HG02840 (cell line): ENCODE measurements around the gene NWD2.

ENCODE experiments used
- ATAC-seq: cut with Tn5 transposase; IDR thresholded peaks from one replicate; pipeline ENCODE4 v1.9.1; 2021; ENCODE audit warnings: mild to moderate bottlenecking, moderate library complexity, moderate number of reproducible peaks; ENCODE audit not compliant: unreplicated experiment, low FRiP score

Gene NWD2

DNA sequence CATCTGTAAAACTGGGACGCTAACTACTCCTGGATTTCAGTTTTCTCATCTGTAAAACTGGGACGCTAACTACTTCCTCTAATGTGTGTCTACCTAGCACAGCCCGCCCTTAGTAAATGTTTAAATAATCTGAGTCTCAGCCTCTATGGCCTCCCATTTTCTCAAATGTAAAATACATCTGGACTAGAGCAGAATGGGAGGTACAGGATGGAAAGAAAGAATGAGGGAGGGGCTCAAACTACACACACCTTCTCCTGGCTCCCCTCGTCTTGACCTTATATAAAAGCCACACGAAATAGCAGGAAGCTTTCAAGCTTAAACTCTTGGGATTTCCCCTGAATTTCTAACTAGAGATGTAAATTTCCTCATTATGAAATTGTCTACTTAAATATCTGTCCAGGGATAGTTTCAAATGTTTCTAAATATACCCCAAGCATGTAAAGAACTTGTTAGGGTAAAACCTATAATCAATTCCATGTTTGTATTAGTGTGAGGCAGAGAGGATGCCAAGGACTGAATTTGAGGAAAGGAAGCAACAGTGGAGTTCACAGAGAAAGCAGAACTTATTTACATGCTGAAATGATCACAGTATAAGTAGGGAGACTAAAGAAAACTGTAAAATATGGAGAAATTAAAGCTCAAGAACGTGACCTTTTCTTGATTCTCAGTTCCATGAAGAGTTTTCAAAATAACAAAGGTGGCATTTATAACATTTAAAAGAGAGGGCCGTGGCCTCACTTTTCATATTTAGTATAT is 220.0 kb downstream of the NWD2 start:
- ATAC-seq = no peak

DNA sequence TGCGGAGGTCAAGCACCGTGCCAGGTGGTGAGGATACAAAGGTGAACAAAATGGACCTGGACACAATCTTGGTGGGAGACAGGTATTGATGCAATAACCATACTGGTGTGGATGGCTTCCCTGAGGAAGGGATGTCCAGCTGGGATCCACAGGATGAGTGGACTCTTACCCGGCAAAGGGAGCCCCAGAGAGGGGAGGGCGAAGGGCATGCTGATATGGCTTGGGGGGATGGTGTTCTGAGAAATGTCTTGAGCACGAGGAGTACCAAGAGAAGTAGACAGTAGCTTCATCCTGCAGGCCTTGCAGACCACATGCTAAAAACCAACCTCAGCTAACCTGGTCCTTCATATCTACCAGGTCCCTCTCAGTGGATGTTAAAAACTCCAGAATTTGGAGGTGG is 220.8 kb downstream of the NWD2 start:
- no peak for ATAC-seq

DNA sequence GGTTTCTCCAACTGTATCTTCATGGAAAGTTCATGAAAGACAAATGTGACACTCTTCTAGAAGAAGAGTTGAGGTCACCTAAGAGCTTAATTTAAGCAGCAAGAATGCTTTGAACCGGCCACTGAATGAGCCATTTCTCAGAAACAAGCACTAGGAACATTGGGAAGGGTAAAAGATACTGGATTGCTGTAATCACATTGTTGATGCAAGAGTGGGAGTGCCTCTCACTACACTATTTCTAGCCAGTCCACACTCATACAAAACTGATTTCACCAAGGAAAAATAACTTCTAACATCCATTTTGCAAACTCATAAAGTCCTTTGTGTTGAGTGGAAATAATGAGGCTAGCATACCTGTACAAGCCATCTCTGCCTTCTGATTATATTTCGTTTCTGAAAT is 221.3 kb downstream of the NWD2 start:
- no peak for ATAC-seq

DNA sequence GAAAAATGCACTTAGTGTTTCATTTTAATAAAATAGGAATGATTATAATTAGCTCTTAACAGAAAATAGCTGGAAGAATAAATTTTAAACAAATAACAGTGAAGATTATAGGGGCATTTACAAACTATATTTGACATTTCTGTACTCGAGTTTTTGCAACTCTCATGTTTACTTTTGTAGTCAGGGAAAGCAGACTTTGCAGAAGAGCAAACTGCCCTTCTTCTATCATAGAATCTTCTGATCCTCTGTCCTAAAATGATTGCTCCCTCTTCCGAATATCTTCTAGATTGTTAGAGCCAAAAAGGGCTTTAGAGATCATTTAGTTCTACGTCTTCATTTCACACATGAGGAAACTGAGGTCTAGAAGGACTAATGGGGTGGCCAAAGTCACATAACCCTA is 222.7 kb downstream of the NWD2 start:
- ATAC-seq = no peak

DNA sequence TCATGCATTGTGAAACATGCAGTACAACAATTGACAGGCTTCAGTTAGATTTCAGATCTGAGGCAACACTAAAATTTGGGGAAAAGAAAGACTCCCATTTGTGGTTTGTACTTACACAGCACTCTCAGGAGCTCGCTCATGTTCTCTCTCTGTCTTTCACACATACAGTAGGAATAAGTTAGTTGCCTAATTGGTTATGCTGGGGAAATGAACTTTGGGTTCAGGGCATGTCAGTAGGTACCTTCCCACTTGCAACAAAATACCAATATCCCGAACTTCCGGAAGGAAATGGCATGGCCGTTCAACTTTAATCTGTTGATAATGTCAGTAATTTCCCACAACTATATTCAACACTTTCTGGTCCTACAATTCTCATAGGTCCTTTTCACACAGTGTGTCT is 223.3 kb downstream of the NWD2 start:
- no peak for ATAC-seq

GRCh38 chr4:37469286-37469685 is 224.7 kb downstream of the NWD2 start:
- ATAC-seq = no peak

DNA sequence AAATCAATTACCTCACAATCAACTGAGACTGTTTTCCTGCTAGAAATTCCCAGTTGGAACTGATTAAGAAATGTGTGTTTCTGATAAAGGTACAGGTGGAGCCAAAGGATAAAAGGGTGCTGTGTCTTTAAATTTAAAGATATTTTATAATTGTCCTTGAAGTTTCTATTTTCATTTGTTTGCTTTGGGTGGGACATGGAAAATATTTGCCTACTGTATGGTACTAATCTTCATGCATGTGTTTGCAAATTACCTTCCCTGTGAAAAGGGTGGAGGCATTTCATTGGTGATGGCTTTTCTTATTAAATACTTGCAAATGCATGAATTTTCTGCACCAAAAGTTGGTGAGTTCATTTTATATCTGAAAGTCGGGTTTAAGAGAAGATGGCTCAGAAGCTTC is 225.7 kb downstream of the NWD2 start:
- ATAC-seq = no peak

DNA sequence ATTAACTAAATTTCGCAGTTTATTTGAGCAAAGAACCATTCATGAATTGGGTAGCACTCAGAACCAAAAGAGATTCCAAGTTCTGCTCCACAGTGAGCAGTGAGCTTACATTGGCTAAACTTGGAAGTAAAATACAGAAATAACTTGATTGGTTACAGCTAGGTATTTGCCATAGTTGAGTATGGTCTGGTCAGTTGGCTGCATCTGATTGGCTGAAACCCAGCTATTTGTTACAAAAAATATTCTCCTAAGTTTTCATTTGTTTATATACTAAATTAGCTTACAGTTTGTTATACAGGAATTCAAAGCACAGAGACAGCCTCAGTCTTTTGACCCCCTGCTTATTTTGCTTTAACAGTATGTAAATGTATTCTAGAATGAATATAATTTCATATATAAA is 226.6 kb downstream of the NWD2 start:
- no peak for ATAC-seq

DNA sequence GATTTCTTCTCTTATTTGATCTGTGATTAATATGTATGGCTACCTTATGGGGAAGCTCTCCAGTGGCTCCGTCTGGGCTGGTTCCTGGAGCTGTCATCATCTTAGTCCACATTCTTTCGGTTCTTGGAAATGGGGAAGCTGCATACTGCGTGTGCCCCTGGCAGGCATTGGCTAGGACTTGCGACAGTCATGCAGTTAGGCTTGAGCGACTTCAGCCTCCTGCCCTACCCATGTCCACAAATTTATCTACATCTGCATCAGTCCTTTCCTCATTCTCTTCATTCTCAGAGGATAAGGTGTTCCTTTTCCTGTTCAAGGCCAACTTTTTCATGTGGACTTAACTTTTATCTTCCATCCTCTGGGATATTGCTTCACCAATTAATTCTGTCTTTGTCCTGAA is 227.4 kb downstream of the NWD2 start:
- ATAC-seq = no peak

DNA sequence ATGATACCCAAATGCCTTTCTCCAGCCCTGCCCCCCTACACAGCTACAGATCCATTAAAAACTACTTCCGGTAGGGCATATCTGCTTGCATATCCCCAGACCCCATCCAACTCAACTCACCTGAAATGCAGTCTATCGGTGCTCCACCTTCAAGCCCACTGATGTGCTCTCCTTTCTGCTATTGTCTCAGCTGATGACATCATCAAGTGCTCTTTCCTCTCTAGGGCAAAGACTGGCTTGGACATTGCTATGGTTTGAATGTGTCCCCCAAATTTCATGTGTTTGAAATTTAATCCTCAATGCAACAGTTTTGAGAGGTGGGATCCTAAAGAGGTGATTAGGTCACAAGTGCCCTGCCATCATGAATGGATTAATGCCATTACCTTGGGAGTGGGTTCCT is 229.3 kb downstream of the NWD2 start:
- no peak for ATAC-seq

GRCh38 chr4:37475087-37475486 is 230.5 kb downstream of the NWD2 start:
- no peak for ATAC-seq

DNA sequence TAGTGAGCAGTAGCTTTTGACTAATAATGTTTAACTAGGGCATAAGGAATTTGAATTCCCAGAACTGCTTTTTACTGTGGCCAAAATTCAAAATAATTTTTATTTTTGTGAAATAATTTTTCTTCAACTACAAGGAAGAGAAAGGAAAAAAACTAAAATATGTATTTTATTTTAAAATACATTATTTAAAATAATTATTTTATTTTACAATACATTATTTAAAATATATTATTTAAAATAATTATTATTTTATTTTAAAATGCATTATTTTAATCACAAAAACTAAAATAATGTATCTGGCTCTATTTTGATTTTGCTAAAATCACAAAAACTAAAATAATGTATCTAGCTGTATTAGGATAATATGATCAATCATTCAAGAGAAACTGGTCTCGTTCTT is 231.2 kb downstream of the NWD2 start:
- ATAC-seq = no peak

- ATAC-seq = no peak
Observed at GRCh38 chr4:37476256-37476655, 231.7 kb downstream of the NWD2 start.

GRCh38 chr4:37476691-37477090 is 232.1 kb downstream of the NWD2 start:
- no peak for ATAC-seq

DNA sequence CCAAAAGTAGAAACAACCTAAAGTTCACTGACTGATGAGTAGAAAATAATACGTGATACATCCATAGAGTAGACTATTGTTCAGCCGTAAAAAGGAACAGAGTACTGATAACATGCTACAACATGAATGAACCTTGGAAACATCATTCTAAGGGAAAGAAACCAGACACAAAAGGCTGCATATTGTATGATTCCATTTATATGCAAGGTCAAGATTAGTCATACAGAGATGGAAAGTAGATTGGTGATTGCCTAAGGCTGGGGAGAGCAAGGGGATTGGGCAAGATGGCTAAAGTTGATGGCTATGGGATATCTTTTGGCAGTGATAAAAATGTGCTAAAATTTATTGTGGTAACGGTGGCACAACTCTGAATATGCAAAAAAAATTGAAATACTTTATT is 232.6 kb downstream of the NWD2 start:
- no peak for ATAC-seq

DNA sequence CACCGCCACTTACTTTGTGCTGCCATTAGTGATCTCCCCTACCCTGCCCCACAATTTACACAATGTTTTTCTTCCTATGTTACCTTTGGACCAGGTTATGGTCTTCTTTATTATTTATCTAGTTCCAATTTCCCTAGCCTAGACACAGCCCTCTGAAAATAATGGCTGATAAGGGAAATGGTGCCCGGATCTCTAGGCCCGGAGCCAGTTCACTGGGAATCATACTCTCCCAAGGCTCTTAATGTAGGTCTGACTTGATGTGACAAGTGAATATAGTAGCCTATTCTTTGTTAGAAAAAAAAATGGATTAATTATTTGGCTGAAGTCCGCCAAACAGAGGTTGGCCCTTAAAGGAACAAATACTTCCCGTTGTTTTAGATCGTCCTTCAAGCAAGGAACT is 233.6 kb downstream of the NWD2 start:
- no peak for ATAC-seq

- ATAC-seq = no peak
Observed at GRCh38 chr4:37480509-37480908, 236.0 kb downstream of the NWD2 start.

DNA sequence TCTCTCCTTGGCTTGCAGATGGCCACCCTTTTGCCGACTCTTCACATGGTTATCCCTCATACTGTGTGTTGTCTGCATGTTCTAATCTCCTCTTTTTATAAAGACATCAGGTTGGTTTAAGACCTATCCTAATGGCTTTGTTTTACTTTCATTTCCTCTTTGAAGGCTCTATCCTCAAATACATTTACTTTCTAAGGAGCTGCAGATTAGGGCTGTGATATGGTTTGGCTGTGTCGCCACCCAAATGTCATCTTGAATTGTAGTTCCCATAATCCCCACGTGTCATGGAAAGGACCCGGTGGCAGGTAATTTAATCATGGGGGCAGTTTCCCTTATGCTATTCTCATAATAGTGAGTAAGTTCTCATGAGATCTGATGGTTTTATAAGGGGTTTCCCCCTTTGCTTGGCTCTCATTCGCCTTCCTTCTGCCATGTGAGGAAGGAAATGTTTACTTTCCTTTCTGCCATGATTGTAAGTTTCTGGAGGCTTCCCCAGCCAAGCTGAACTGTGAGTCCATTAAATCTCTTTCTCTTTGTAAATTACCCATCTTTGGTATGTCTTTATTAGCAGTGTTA is 237.1 kb downstream of the NWD2 start:
- ATAC-seq = no peak

DNA sequence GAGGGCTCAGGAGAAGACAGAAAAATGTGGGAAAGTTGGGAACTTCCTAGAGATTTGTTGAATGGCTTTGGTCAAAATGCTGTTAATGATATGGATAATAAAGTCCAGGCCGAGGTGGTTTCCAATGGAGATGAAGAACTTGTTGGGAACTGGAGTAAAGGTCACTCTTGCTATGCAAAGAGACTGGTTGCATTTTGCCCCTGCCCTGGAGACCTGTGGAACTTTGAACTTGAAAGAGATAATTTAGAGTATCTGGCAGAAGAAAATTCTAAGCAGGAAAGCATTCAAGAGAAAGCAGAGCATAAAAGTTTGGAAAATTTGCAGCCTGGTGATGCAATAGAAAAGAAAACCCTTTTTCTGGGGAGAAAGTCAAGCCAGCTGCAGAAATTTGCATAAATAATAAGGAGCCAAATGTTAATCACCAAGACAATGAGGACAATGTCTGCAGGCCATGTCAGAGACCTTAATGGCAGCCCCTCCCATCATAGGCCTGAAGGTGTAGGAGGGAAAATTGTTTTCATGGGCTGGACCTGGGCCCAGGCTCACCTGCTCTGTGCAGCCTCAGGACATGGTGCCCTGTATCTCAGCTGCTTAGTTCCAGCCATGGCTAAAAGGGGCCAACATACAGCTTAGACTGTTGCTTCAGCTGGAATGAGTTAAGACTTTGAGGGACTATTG is 237.8 kb downstream of the NWD2 start:
- no peak for ATAC-seq

DNA sequence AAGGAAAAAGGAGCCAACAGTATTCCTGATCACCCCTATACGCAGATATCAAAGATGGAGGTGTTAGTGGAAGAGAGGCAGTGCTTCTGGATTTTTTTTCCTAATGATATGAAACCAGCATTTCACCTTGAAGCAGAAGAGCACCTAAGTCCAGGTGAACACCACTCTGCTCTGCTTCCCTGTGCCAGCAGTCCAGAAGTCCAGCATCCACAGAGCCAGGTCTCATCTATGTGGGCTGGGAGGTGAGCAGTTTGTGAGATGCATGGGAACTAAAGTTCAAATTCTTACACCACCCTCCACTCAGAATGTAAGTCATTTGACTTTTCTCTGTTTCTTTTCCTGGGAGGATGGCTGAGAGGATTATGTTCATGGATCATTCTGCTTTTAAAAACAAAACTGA is 239.1 kb downstream of the NWD2 start:
- ATAC-seq = no peak

- ATAC-seq = no peak
Observed at GRCh38 chr4:37486166-37486565, 241.6 kb downstream of the NWD2 start.

DNA sequence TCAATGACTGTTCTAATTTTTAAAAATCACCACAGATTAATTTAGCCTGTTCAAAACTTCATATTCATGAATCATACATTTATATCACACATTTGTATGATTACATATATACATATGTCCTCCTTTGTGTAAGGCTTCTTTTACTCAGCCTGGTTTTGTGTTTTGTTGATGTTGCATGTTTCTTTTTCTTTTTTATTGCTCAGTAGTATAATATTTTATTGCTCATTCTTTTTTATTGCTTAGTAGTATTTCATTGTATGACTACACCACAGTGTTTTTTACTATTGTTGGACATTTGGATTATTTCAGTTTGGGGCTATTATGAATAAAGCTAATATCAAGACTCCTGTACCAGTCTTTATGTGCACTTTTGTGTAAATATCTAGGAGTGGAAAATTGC is 243.1 kb downstream of the NWD2 start:
- ATAC-seq = no peak
